CD8-positive, alpha-beta memory T cell (primary cell): ENCODE measurements around the gene VPS13D. TPM values are rescaled to one million over a fixed set of nuclear protein-coding genes. Genes with fewer than 3 reads are reported as not detected.

Source experiments
- CTCF ChIA-PET: fragments of 350-600 bp; sonication (Branson Sonifier 250); formaldehyde crosslinking; loops from one replicate; lab custom pipeline; 2021; ENCODE audit warnings: antibody characterized with exemption; lab: Charles Lee
- POLR2A ChIA-PET: fragments of 350-600 bp; sonication (Branson Sonifier 250); formaldehyde crosslinking; loops from one replicate; lab custom pipeline; 2021; ENCODE audit warnings: antibody characterized with exemption; lab: Charles Lee
- DNase-seq, 5 donors: peaks; one replicate each; pipeline versions ENCODE4 v3.0.0 to v3.0.0-alpha.2; 2020 to 2022; ENCODE audit warnings: mixed read lengths in 1 of 5
- H3K27ac ChIP-seq: one replicate; pipeline ENCODE4 v1.7.0; 2013; ENCODE audit warnings: low read depth, mild to moderate bottlenecking, low read length, moderate library complexity
- H3K27me3 ChIP-seq: 2 replicates; pipeline ENCODE4 v1.7.0; 2013; ENCODE audit warnings: low read length, mild to moderate bottlenecking; ENCODE audit not compliant: insufficient read depth, poor library complexity, severe bottlenecking
- H3K36me3 ChIP-seq: 2 replicates; pipeline ENCODE4 v1.7.0; 2013; ENCODE audit warnings: mild to moderate bottlenecking, low read length, moderate library complexity; ENCODE audit not compliant: insufficient read depth
- H3K4me1 ChIP-seq: 2 replicates; pipeline ENCODE4 v1.7.0; 2013; ENCODE audit warnings: mild to moderate bottlenecking, low read length, moderate library complexity; ENCODE audit not compliant: insufficient read depth
- H3K4me3 ChIP-seq: 2 replicates; pipeline ENCODE4 v1.7.0; 2013; ENCODE audit warnings: mild to moderate bottlenecking, low read length
- H3K9me3 ChIP-seq: 2 replicates; pipeline ENCODE4 v1.7.0; 2013; ENCODE audit warnings: mild to moderate bottlenecking, low read length
- H3K27ac Mint-ChIP-seq, 8 donors: one replicate each; pipeline ENCODE4 v1.8.0; 2020 to 2021; ENCODE audit warnings: mixed read lengths in 8 of 8, mild to moderate bottlenecking in 6 of 8, inconsistent platforms in 3 of 8, moderate library complexity in 3 of 8
- H3K27me3 Mint-ChIP-seq, 2 donors: one replicate each; pipeline ENCODE4 v1.8.0; 2020 to 2021; ENCODE audit warnings: mixed read lengths in 2 of 2, mild to moderate bottlenecking in 1 of 2, moderate library complexity in 1 of 2
- H3K36me3 Mint-ChIP-seq, 3 donors: one replicate each; pipeline ENCODE4 v1.8.0; 2020 to 2021; ENCODE audit warnings: mixed read lengths in 3 of 3, inconsistent platforms in 1 of 3, mild to moderate bottlenecking in 1 of 3
- H3K4me1 Mint-ChIP-seq, 3 donors: one replicate each; pipeline ENCODE4 v1.8.0; 2020 to 2021; ENCODE audit warnings: mixed read lengths in 3 of 3, inconsistent platforms in 1 of 3, mild to moderate bottlenecking in 1 of 3
- H3K4me3 Mint-ChIP-seq, 7 donors: one replicate each; pipeline ENCODE4 v1.8.0; 2020 to 2021; ENCODE audit warnings: mixed read lengths in 7 of 7, mild to moderate bottlenecking in 6 of 7, moderate library complexity in 4 of 7, inconsistent platforms in 2 of 7
- H3K9me3 Mint-ChIP-seq, 5 donors: one replicate each; pipeline ENCODE4 v1.8.0; 2020 to 2022; ENCODE audit warnings: mixed read lengths in 5 of 5, mild to moderate bottlenecking in 3 of 5, moderate library complexity in 2 of 5, inconsistent platforms in 1 of 5
- polyA plus RNA-seq: library from polyadenylated mRNA; unstranded; fragments of 300-500 nt; fragmentation: Illumina TruSeq; gene quantifications from one replicate; pipeline ENCODE4 v1.2.3, GENCODE V29; 2021
- total RNA-seq, 2 experiments: library from RNA; stranded (reverse); gene quantifications; one replicate each; pipeline ENCODE4 v1.2.3, GENCODE V29; 2021

Gene VPS13D
- total and polyA plus RNA-seq, 3 experiments from 2014 or later, result 9.7 to 28.5 (median 24.1) TPM

GRCh38 chr1:12445257-12445656 is 215.4 kb downstream of the VPS13D start:
- no peak overlapping the region for H3K4me3 Mint-ChIP-seq
- no peaks in the 10 kb centered on the region for H3K9me3 Mint-ChIP-seq
- no peaks in the 10 kb centered on the region for H3K9me3 ChIP-seq
- H3K4me1 Mint-ChIP-seq, result peaks cover 48 to 67% (median 64%) of the 10 kb centered on the region in 3 donors
- no peaks in the 10 kb centered on the region for H3K36me3 ChIP-seq
- no peaks in the 10 kb centered on the region for H3K27me3 ChIP-seq
- H3K27ac ChIP-seq, result no peak overlapping the region
- no peak overlapping the region for H3K4me3 ChIP-seq
- no peaks in the 10 kb centered on the region for H3K27me3 Mint-ChIP-seq
- CTCF ChIA-PET, result interaction anchor here (1.7 kb wide), 1 partner anchor 20 kb away, joined by 4 read pairs; no protein-coding TSS in a partner anchor
- peaks cover 4 to 22% (median 14%) of the 10 kb centered on the region in 3 donors for H3K36me3 Mint-ChIP-seq
- DNase-seq, result no peak
- POLR2A ChIA-PET, result no interaction called here
- no peak overlapping the region for H3K27ac Mint-ChIP-seq
- peaks cover 57% of the 10 kb centered on the region for H3K4me1 ChIP-seq

- Histone ChIP-seq H3K4me1 (peaks cover 62% of the 10 kb centered on the region), H3K4me3 (no peak overlapping the region), H3K36me3 (no peaks in the 10 kb centered on the region), H3K9me3 (no peaks in the 10 kb centered on the region), H3K27ac (peak overlapping the region; percentile 4), H3K27me3 (no peaks in the 10 kb centered on the region)
- ChIA-PET CTCF (interaction anchor here (1.2 to 1.8 kb wide), 3 partner anchors 12 to 35 kb away, joined by 3 to 7 read pairs (median 4); no protein-coding TSS in a partner anchor), POLR2A (interaction anchor here (0.7 kb wide), 1 partner anchor 29 kb away, joined by 3 read pairs; no protein-coding TSS in a partner anchor)
- no peaks in the 10 kb centered on the region for H3K9me3 Mint-ChIP-seq
- H3K27me3 Mint-ChIP-seq, result no peaks in the 10 kb centered on the region
- peak overlapping the region in 3 of 8 donors; percentile 6 to 43 (median 14) for H3K27ac Mint-ChIP-seq
- H3K4me1 Mint-ChIP-seq, result peaks cover 49 to 71% (median 68%) of the 10 kb centered on the region in 3 donors
- H3K4me3 Mint-ChIP-seq, result peak overlapping the region in 1 of 7 donors; percentile 32
- no peak for DNase-seq
- peaks cover 4 to 25% (median 10%) of the 10 kb centered on the region in 3 donors for H3K36me3 Mint-ChIP-seq
These were observed 216.8 kb downstream of the VPS13D start for GRCh38 chr1:12446593-12446992.

GRCh38 chr1:12447307-12447706 is 217.5 kb downstream of the VPS13D start:
- Mint-ChIP-seq H3K4me1 (peaks cover 50 to 75% (median 72%) of the 10 kb centered on the region in 3 donors), H3K27me3 (no peaks in the 10 kb centered on the region), H3K36me3 (peaks cover 4 to 28% (median 14%) of the 10 kb centered on the region in 3 donors), H3K4me3 (no peak overlapping the region), H3K9me3 (no peaks in the 10 kb centered on the region), H3K27ac (peak overlapping the region in 2 of 8 donors; percentile 14 to 41)
- no peaks in the 10 kb centered on the region for H3K9me3 ChIP-seq
- ChIA-PET POLR2A (no interaction called here), CTCF (interaction anchor here (1.0 to 1.8 kb wide), 5 partner anchors 9 to 34 kb away, joined by 3 to 7 read pairs (median 4); no protein-coding TSS in a partner anchor)
- peaks cover 68% of the 10 kb centered on the region for H3K4me1 ChIP-seq
- peak overlapping the region; percentile 74 for H3K27ac ChIP-seq
- H3K36me3 ChIP-seq, result no peaks in the 10 kb centered on the region
- no peak for DNase-seq
- H3K27me3 ChIP-seq, result no peaks in the 10 kb centered on the region
- H3K4me3 ChIP-seq, result no peak overlapping the region

GRCh38 chr1:12447849-12448312 is 218.1 kb downstream of the VPS13D start:
- Mint-ChIP-seq H3K27me3 (no peaks in the 10 kb centered on the region), H3K4me1 (peaks cover 53 to 77% (median 75%) of the 10 kb centered on the region in 3 donors), H3K27ac (peak overlapping the region in 5 of 8 donors; percentile 17 to 72 (median 58)), H3K9me3 (no peaks in the 10 kb centered on the region), H3K4me3 (no peak overlapping the region), H3K36me3 (peaks cover 4 to 27% (median 20%) of the 10 kb centered on the region in 3 donors)
- H3K4me1 ChIP-seq, result peaks cover 73% of the 10 kb centered on the region
- no peak for DNase-seq
- ChIA-PET POLR2A (no interaction called here), CTCF (interaction anchor here (1.0 to 1.8 kb wide), 5 partner anchors 9 to 34 kb away, joined by 3 to 7 read pairs (median 3); no protein-coding TSS in a partner anchor)
- H3K36me3 ChIP-seq, result no peaks in the 10 kb centered on the region
- peak overlapping the region; percentile 74 for H3K27ac ChIP-seq
- H3K9me3 ChIP-seq, result no peaks in the 10 kb centered on the region
- no peak overlapping the region for H3K4me3 ChIP-seq
- H3K27me3 ChIP-seq, result no peaks in the 10 kb centered on the region

GRCh38 chr1:12448746-12449177 is 218.9 kb downstream of the VPS13D start:
- POLR2A ChIA-PET, result no interaction called here
- H3K36me3 Mint-ChIP-seq, result peaks cover 4 to 23% (median 21%) of the 10 kb centered on the region in 3 donors
- Histone ChIP-seq H3K27me3 (no peaks in the 10 kb centered on the region), H3K27ac (peak overlapping the region; percentile 74), H3K9me3 (no peaks in the 10 kb centered on the region), H3K4me1 (peaks cover 82% of the 10 kb centered on the region), H3K36me3 (no peaks in the 10 kb centered on the region), H3K4me3 (peak overlapping the region; percentile 13)
- no peak for DNase-seq
- no peaks in the 10 kb centered on the region for H3K9me3 Mint-ChIP-seq
- H3K4me1 Mint-ChIP-seq, result peaks cover 60 to 80% (median 78%) of the 10 kb centered on the region in 3 donors
- H3K4me3 Mint-ChIP-seq, result peak overlapping the region in 5 of 7 donors; percentile 76 to 87 (median 82)
- CTCF ChIA-PET, result interaction anchor here (0.9 to 1.6 kb wide), 3 partner anchors 10 to 30 kb away, joined by 3 to 5 read pairs (median 3); no protein-coding TSS in a partner anchor
- H3K27me3 Mint-ChIP-seq, result no peaks in the 10 kb centered on the region
- peak overlapping the region; percentile 9 to 97 (median 75) for H3K27ac Mint-ChIP-seq

GRCh38 chr1:12450090-12450755 is 220.4 kb downstream of the VPS13D start:
- peaks cover 91% of the 10 kb centered on the region for H3K4me1 ChIP-seq
- peak in 1 of 5 donors; percentile 46 for DNase-seq

GRCh38 chr1:12450756-12451559 is 221.1 kb downstream of the VPS13D start:
- H3K4me3 ChIP-seq, result peak overlapping the region; percentile 18
- peaks cover 92% of the 10 kb centered on the region for H3K4me1 ChIP-seq
- no peaks in the 10 kb centered on the region for H3K27me3 Mint-ChIP-seq
- H3K9me3 Mint-ChIP-seq, result no peaks in the 10 kb centered on the region
- ChIA-PET POLR2A (interaction anchor here (1.3 kb wide), 1 partner anchor 59 kb away, joined by 3 read pairs; no protein-coding TSS in a partner anchor), CTCF (no interaction called here)
- peaks cover 62 to 87% (median 85%) of the 10 kb centered on the region in 3 donors for H3K4me1 Mint-ChIP-seq
- peaks cover 4 to 28% (median 18%) of the 10 kb centered on the region in 3 donors for H3K36me3 Mint-ChIP-seq
- no peak for DNase-seq
- H3K27ac Mint-ChIP-seq, result peak overlapping the region in 6 of 8 donors; percentile 59 to 95 (median 87)
- H3K36me3 ChIP-seq, result no peaks in the 10 kb centered on the region
- peak overlapping the region; percentile 68 for H3K27ac ChIP-seq
- peak overlapping the region in 3 of 7 donors; percentile 18 to 83 (median 27) for H3K4me3 Mint-ChIP-seq
- no peaks in the 10 kb centered on the region for H3K9me3 ChIP-seq
- no peaks in the 10 kb centered on the region for H3K27me3 ChIP-seq

More at GRCh38 chr1:12450090-12450755, 220.4 kb downstream of the VPS13D start:
- peak overlapping the region; percentile 66 to 97 (median 90) for H3K27ac Mint-ChIP-seq
- Histone ChIP-seq H3K4me3 (peak overlapping the region; percentile 18), H3K9me3 (no peaks in the 10 kb centered on the region), H3K27ac (peak overlapping the region; percentile 68), H3K27me3 (no peaks in the 10 kb centered on the region), H3K36me3 (no peaks in the 10 kb centered on the region)
- ChIA-PET POLR2A (interaction anchor here (1.3 kb wide), 1 partner anchor 60 kb away, joined by 3 read pairs; no protein-coding TSS in a partner anchor), CTCF (no interaction called here)
- H3K36me3 Mint-ChIP-seq, result peaks cover 4 to 27% (median 21%) of the 10 kb centered on the region in 3 donors
- H3K9me3 Mint-ChIP-seq, result no peaks in the 10 kb centered on the region
- H3K4me1 Mint-ChIP-seq, result peaks cover 63 to 88% (median 84%) of the 10 kb centered on the region in 3 donors
- no peaks in the 10 kb centered on the region for H3K27me3 Mint-ChIP-seq
- peak overlapping the region in 6 of 7 donors; percentile 27 to 91 (median 78) for H3K4me3 Mint-ChIP-seq
